ENCODE data around the gene SLC4A3.
"Not testable (repeated sequence)": the region's sequence is repeated elsewhere in the genome, so short reads cannot be mapped to it uniquely, and the experiment has no call there.

DNA sequence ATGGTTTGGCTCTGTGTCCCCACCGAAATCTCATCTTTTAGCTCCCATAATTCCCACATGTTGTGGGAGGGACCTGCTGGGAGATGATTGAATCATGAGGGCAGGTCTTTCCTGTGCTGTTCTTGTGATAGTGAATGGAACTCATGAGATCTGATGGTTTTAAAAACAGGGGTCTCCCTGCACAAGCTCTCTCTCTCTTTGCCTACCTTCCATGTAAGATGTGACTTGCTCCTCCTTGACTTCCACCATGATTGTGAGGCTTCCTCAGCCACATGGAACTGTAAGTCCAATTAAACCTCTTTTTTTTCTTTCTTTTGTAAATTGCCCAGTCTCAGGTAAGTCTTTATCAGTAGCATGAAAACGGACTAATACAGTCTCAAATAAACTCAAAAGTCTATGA is 56.0 kb downstream of the SLC4A3 start:
- TF ChIP-seq, protein P1, sequence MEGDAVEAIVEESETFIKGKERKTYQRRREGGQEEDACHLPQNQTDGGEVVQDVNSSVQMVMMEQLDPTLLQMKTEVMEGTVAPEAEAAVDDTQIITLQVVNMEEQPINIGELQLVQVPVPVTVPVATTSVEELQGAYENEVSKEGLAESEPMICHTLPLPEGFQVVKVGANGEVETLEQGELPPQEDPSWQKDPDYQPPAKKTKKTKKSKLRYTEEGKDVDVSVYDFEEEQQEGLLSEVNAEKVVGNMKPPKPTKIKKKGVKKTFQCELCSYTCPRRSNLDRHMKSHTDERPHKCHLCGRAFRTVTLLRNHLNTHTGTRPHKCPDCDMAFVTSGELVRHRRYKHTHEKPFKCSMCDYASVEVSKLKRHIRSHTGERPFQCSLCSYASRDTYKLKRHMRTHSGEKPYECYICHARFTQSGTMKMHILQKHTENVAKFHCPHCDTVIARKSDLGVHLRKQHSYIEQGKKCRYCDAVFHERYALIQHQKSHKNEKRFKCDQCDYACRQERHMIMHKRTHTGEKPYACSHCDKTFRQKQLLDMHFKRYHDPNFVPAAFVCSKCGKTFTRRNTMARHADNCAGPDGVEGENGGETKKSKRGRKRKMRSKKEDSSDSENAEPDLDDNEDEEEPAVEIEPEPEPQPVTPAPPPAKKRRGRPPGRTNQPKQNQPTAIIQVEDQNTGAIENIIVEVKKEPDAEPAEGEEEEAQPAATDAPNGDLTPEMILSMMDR (IDR thresholded peaks at IDR 0.05) = not testable (repeated sequence)
- TF ChIP-seq POLR2A (IDR thresholded peaks at IDR 0.05) = not testable (repeated sequence)

Data from uterus (tissue), 2 donors.